Adrenal gland (tissue), 5 donors: Measurements from ENCODE around the gene THEM5.

Experiments used
- CTCF ChIP-seq, 6 experiments: fragments of 450-650 bp in 4 of 6; fragments of 200-600 bp in 2 of 6; sonication (generic) in 1 of 6; IDR thresholded peaks; 1 replicate in 5 of 6; 2 replicates in 1 of 6; pipeline versions ENCODE4 v1.5.1 to v1.8.0; 2016 to 2021; ENCODE audit warnings: antibody characterized with exemption in 6 of 6, mild to moderate bottlenecking in 2 of 6, moderate library complexity in 1 of 6
- POLR2A ChIP-seq, 2 donors: fragments of 450-650 bp; IDR thresholded peaks; one replicate each; pipeline ENCODE4 v1.6.1; 2017; ENCODE audit warnings: antibody characterized with exemption in 2 of 2, mild to moderate bottlenecking in 2 of 2, moderate library complexity in 1 of 2
- donor health status: DM: no; HTN: no; CAD: no.

- TF ChIP-seq CTCF (IDR thresholded peaks at IDR 0.05) (no peak), POLR2A (IDR thresholded peaks at IDR 0.05) (no peak)
Observed at GRCh38 chr1:151806170-151806569, 47.3 kb downstream of the THEM5 start.
